GM20000 (cell line): ENCODE results near the gene PLCH2.

Experiments
- DNase-seq: peaks from one replicate; pipeline ENCODE4 v3.0.0; 2012; ENCODE audit warnings: low spot score
- TF ChIP-seq, protein P1 (sequence below): IDR thresholded peaks from 2 replicates; pipeline ENCODE4 v1.5.1; 2012; ENCODE audit warnings: mild to moderate bottlenecking, control low read depth; ENCODE audit errors: extremely low read depth, missing control alignments

PLCH2 gene

DNA sequence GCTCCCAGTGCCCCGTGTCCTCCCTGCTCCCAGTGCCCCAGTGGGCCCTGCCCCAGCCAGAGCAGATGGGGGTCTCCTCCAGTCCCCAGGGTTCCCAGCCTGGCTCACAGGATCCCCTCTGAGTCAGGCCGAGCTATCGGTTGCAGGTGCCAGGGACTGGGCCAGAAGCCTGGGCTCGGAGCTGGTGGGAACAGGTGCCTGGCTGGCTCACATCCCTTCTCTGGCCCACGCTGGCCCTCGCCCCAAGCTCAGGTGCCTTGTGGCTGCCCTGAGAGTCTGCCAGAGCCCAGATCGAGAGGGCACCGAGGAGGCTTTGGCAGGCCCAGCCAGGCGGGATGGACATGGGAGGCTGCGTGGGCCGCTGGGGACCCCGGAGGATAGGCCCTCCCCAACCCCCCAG, 18.9 kb downstream of the PLCH2 start:
- TF ChIP-seq, protein P1, sequence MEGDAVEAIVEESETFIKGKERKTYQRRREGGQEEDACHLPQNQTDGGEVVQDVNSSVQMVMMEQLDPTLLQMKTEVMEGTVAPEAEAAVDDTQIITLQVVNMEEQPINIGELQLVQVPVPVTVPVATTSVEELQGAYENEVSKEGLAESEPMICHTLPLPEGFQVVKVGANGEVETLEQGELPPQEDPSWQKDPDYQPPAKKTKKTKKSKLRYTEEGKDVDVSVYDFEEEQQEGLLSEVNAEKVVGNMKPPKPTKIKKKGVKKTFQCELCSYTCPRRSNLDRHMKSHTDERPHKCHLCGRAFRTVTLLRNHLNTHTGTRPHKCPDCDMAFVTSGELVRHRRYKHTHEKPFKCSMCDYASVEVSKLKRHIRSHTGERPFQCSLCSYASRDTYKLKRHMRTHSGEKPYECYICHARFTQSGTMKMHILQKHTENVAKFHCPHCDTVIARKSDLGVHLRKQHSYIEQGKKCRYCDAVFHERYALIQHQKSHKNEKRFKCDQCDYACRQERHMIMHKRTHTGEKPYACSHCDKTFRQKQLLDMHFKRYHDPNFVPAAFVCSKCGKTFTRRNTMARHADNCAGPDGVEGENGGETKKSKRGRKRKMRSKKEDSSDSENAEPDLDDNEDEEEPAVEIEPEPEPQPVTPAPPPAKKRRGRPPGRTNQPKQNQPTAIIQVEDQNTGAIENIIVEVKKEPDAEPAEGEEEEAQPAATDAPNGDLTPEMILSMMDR: no peak
- DNase-seq: no peak

DNA sequence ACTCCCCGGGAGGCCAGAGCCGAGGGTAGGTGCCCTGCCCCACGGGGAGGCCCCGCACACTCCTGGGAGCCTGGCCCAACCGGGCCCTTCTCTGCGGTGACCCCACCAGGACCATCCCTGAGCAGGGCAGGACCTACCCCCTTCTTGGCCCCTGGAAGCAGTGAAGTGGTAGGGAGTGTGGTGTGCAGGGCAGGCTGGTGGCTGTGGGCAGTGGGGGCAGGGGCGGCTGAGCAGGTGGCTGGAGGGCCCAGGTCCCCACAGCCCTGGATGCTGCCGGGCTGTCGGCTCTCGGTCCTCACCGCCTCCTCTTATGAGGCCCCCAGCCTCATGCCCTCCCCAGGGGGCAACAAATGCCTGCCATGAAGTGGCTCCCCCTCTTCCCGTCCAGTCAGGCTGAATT, 19.5 kb downstream of the PLCH2 start:
- TF ChIP-seq, protein P1: no peak
- DNase-seq: no peak

DNA sequence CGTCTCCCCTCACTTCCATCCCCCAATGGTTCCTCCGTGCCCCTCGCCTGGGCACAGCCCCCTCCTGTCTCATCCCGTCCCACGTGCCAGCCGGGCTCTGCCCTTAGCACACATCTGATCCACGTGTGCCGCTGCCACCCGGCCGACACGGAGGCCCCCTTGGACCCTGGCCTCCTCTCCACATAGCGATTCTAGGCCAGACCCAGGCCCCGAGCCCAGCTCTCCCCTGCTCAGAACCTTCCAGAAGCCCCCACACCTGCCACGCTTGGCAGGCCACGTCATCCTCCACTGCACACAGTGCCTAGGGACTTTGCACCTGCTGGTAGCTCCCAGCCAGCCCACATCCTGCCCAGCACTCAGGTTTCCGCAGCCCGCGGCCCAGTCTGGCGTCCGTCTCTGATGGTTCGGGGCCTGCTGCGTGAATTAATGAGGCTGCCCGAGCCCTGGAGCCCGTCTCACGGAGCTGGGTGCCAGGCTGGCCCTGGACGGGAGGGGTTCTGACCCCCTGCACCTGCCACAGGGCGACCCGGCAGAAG, 20.1 kb downstream of the PLCH2 start:
- DNase-seq: peak; percentile 78
- TF ChIP-seq, protein P1: no peak

DNA sequence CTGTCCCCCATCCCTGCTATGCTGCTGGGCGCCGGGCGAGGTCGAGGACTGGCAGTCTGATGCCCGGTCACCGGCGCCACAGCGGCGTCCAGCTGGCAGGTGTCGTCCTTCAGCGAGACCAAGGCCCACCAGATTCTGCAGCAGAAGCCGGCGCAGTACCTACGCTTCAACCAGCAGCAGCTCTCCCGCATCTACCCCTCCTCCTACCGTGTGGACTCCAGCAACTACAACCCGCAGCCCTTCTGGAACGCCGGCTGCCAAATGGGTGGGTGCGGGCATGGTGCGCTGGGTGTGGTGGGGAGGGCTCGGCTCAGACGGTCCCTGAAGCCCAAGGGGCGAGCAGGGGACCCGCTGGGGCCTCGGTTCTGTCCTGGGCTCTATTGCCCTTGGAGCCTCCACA, 20.7 kb downstream of the PLCH2 start:
- no peak for DNase-seq
- TF ChIP-seq, protein P1: no peak

DNA sequence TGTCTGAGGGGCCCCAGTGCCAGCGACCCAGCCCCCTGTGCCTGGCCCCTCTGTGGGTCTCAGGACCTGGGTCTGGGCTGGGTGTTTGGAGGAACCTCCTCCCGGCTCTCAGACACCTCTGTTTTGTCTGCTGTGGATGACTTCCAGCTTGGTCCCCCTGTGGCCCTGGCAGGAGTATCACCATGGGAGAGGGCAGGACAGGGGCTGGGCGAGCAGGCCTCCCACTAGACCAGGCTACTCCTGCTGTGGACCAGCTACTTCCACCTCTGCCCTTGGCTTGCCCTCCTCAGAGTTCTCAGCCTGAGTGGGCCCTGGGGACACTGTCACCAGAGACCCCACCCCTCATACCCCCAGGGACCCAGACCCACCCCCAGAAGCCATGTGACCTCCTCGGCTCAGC, 21.8 kb downstream of the PLCH2 start:
- TF ChIP-seq, protein P1: no peak

DNA sequence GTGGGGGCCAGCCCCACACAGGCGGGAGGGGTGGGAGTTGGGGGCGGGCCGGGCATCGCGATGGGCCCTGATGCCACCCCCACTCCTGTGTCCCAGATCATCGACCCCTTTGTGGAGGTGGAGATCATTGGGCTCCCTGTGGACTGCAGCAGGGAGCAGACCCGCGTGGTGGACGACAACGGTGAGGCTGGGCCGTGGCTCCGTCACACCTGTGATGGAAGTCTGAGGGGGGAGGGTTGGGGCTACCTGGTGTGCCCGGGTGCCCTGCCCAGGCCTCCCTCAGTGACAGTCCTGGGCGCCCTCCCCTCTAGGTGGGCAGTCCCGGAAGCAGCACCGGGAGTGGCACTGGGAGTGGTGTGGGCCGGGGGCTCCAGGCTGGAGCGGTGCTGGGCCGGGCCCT, 22.6 kb downstream of the PLCH2 start:
- DNase-seq: no peak
- TF ChIP-seq, protein P1: no peak

More for the DNA sequence above, 21.8 kb downstream of the PLCH2 start:
- DNase-seq: no peak

DNA sequence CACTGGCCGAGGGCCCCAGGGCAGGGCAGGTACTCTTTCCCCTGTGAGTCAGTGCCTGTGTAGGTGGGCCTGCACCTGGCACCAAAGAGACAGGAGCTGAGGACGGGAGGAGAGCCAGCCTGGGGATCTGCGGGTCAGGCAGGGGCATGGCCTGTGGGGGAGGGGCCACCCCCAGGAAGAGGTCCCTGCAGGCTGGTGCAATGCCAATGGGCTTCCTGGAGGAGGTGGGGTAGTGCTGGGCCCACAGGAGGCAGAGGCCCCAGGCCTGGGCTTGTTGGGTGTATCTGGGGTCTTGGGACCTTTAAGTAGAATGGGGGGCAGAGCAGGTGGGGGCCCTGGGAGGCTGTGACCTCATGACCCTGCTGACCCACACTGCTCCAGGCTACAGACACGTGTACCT, 23.2 kb downstream of the PLCH2 start:
- TF ChIP-seq, protein P1: no peak
- DNase-seq: no peak
